Measurements from ENCODE around the gene NBAS. TPM values are rescaled to one million over a fixed set of nuclear protein-coding genes. Genes with fewer than 3 reads are reported as not detected.

The NBAS gene
- total and polyA plus RNA-seq, 2 of the 13 experiments (the other 11 are each of a cell fraction or from before 2014, with no cell fraction given), result 33.6 to 58.7 TPM

DNA sequence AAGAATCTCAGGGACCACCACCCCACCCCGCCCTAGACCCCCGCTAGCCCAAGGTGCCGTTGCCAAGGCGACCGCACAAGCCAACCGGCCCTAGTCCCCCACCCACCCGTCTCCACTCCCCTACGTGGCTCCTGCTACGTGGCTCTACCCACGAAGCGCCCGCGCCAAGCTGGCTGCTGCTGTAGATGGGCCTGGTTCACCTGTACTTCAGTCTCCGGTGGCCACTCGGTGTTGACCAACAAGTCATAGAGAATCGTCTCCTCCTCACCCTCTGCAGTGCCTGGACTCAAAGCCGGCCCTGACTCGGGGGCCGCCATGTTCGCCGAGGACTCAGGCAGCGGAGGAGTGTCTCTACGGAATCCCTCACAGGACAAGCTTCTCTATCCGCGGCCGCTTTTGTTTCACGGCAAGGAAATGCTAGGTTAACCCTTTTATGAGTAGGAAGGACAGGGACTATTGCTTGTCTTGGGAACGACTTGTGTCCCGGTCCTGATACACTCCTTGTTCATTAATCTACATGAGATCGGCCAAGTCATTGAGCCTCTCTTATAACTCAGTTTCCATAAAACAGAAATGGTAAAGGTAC, at the start of gene NBAS (continued):
- peak; percentile 61 for TF ChIP-seq ZNF792 (CRISPR knock-in tag; IDR thresholded peaks at IDR 0.05)
- TF ChIP-seq IKZF1 (IDR thresholded peaks at IDR 0.05), result no peak
- no peak for TF ChIP-seq MLXIP (CRISPR knock-in tag; IDR thresholded peaks at IDR 0.05; ENCODE audit: borderline replicate concordance)
- no peak for TF ChIP-seq SALL2 (CRISPR knock-in tag; IDR thresholded peaks at IDR 0.05)
- TF ChIP-seq SMC3 (IDR thresholded peaks at IDR 0.05; ENCODE audit: low read length), result 0 out of 2 replicates have a peak, but pooled peaks have one; percentile 3
- 0 out of 2 replicates have a peak, but pooled peaks have one; percentile 53 for TF ChIP-seq SATB2 (CRISPR knock-in tag; IDR thresholded peaks at IDR 0.05)
- TF ChIP-seq ASH2L (IDR thresholded peaks at IDR 0.05; ENCODE audit: insufficient read length, low read depth, low read length), result peak; percentile 98
- TF ChIP-seq, protein P1, sequence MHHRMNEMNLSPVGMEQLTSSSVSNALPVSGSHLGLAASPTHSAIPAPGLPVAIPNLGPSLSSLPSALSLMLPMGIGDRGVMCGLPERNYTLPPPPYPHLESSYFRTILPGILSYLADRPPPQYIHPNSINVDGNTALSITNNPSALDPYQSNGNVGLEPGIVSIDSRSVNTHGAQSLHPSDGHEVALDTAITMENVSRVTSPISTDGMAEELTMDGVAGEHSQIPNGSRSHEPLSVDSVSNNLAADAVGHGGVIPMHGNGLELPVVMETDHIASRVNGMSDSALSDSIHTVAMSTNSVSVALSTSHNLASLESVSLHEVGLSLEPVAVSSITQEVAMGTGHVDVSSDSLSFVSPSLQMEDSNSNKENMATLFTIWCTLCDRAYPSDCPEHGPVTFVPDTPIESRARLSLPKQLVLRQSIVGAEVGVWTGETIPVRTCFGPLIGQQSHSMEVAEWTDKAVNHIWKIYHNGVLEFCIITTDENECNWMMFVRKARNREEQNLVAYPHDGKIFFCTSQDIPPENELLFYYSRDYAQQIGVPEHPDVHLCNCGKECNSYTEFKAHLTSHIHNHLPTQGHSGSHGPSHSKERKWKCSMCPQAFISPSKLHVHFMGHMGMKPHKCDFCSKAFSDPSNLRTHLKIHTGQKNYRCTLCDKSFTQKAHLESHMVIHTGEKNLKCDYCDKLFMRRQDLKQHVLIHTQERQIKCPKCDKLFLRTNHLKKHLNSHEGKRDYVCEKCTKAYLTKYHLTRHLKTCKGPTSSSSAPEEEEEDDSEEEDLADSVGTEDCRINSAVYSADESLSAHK (CRISPR knock-in tag; IDR thresholded peaks at IDR 0.05; ENCODE audit: borderline replicate concordance), result no peak
- TF ChIP-seq FOSL1 (CRISPR knock-in tag; IDR thresholded peaks at IDR 0.05; ENCODE audit: borderline replicate concordance), result no peak
- TF ChIP-seq ZFY (CRISPR knock-in tag; IDR thresholded peaks at IDR 0.05), result peak; percentile 72
- no peak for TF ChIP-seq NRL (CRISPR knock-in tag; IDR thresholded peaks at IDR 0.05; ENCODE audit: borderline replicate concordance)
- TF ChIP-seq LCORL (IDR thresholded peaks at IDR 0.05), result no peak
- TF ChIP-seq LCORL (CRISPR knock-in tag; IDR thresholded peaks at IDR 0.05), result peak; percentile 75
- TF ChIP-seq ZBTB43 (CRISPR knock-in tag; conservative IDR thresholded peaks at IDR 0.05), result no peak; the same call in 1 of the 2 replicates
- TF ChIP-seq, protein P2, sequence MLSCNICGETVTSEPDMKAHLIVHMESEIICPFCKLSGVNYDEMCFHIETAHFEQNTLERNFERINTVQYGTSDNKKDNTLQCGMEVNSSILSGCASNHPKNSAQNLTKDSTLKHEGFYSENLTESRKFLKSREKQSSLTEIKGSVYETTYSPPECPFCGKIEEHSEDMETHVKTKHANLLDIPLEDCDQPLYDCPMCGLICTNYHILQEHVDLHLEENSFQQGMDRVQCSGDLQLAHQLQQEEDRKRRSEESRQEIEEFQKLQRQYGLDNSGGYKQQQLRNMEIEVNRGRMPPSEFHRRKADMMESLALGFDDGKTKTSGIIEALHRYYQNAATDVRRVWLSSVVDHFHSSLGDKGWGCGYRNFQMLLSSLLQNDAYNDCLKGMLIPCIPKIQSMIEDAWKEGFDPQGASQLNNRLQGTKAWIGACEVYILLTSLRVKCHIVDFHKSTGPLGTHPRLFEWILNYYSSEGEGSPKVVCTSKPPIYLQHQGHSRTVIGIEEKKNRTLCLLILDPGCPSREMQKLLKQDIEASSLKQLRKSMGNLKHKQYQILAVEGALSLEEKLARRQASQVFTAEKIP (CRISPR knock-in tag; IDR thresholded peaks at IDR 0.05; ENCODE audit: borderline replicate concordance), result no peak
- TF ChIP-seq SMAD1 (CRISPR knock-in tag; IDR thresholded peaks at IDR 0.05; ENCODE audit: borderline replicate concordance, low read depth), result no peak
- TF ChIP-seq, protein P3, sequence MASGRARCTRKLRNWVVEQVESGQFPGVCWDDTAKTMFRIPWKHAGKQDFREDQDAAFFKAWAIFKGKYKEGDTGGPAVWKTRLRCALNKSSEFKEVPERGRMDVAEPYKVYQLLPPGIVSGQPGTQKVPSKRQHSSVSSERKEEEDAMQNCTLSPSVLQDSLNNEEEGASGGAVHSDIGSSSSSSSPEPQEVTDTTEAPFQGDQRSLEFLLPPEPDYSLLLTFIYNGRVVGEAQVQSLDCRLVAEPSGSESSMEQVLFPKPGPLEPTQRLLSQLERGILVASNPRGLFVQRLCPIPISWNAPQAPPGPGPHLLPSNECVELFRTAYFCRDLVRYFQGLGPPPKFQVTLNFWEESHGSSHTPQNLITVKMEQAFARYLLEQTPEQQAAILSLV (CRISPR knock-in tag; IDR thresholded peaks at IDR 0.05; ENCODE audit: borderline replicate concordance), result no peak
- TF ChIP-seq SALL1 (CRISPR knock-in tag; IDR thresholded peaks at IDR 0.05), result peak; percentile 74; the same call in 1 of the 2 replicates
- TF ChIP-seq EED (CRISPR knock-in tag; IDR thresholded peaks at IDR 0.05), result no peak
- TF ChIP-seq NCOA5 (CRISPR knock-in tag; IDR thresholded peaks at IDR 0.05), result no peak
- TF ChIP-seq PITX1 (CRISPR knock-in tag; IDR thresholded peaks at IDR 0.05), result no peak

Data from HepG2 (cell line).